GM12878 (cell line): ENCODE data around the gene KTI12. TPM values are rescaled to one million over a fixed set of nuclear protein-coding genes. Genes with fewer than 3 reads are reported as not detected.

Experiments
- ATAC-seq: fragments of 200-7000 bp; cut with Tn5 transposase; 3 replicates; pipeline ENCODE4 v1.9.1; 2020; ENCODE audit warnings: mild to moderate bottlenecking, moderate library complexity
- BruUV-seq: library from RNA; stranded (reverse); fragments of 400-500 nt; replicated peaks from 2 replicates; lab custom pipeline; 2021; lab: Mats Ljungman, UMichigan
- CTCF ChIA-PET: fragments of 300-600 bp; sonication (Branson Sonifier 250); formaldehyde crosslinking; extraction: SDS; loops from one replicate; lab custom pipeline; 2021; ENCODE audit warnings: inconsistent platforms; lab: Yijun Ruan, JAX
- POLR2A ChIA-PET: fragments of 350-600 bp; formaldehyde crosslinking; extraction: SDS; loops from one replicate; lab custom pipeline; 2021; ENCODE audit warnings: inconsistent platforms; lab: Charles Lee
- RAD21 ChIA-PET: fragments of 300-600 bp; sonication (Branson Sonifier 250); formaldehyde crosslinking; loops from one replicate; lab custom pipeline; 2023; ENCODE audit warnings: antibody characterized with exemption; ENCODE audit not compliant: unreplicated experiment; lab: Charles Lee
- SMC1A ChIA-PET: fragments of 300-600 bp; sonication (Branson Sonifier 250); formaldehyde crosslinking; loops from one replicate; lab custom pipeline; 2023; ENCODE audit not compliant: unreplicated experiment, uncharacterized antibody; lab: Charles Lee
- DNase-seq: peaks from one replicate; pipeline ENCODE4 v3.0.0-alpha.2; 2011; ENCODE audit warnings: low read depth, low spot score
- FAIRE-seq: peaks from 3 replicates; lab custom pipeline; 2011; peaks lifted over from hg19 to GRCh38; lab: Jason Lieb, UNC
- H2AFZ ChIP-seq: 2 replicates; pipeline ENCODE4 v1.6.0; 2011; ENCODE audit warnings: low read depth, low read length, control low read depth; ENCODE audit not compliant: control insufficient read depth
- H3K27ac ChIP-seq: 2 replicates; pipeline ENCODE4 v1.5.1; 2011; ENCODE audit warnings: control low read depth; ENCODE audit not compliant: control insufficient read depth, insufficient read depth
- H3K27me3 ChIP-seq, 2 experiments: replicated peaks in 1 of 2; 2 replicates each; pipeline versions ENCODE4 v1.6.0 to v1.6.1; 2011; ENCODE audit warnings: low read length in 1 of 2; ENCODE audit not compliant: control insufficient read depth in 2 of 2, insufficient read depth in 2 of 2
- H3K36me3 ChIP-seq, 2 experiments: 2 replicates each; pipeline ENCODE4 v1.5.1; 2011; ENCODE audit warnings: low read length in 1 of 2; ENCODE audit not compliant: control insufficient read depth in 2 of 2, insufficient read depth in 2 of 2
- H3K4me1 ChIP-seq: 2 replicates; pipeline ENCODE4 v1.6.1; 2011; ENCODE audit warnings: mild to moderate bottlenecking, low read length, moderate library complexity, mixed read lengths; ENCODE audit not compliant: control insufficient read depth, insufficient read depth
- H3K4me2 ChIP-seq: 2 replicates; pipeline ENCODE4 v1.6.0; 2011; ENCODE audit warnings: control low read depth; ENCODE audit not compliant: control insufficient read depth, insufficient read depth
- H3K4me3 ChIP-seq: fragments of 200-600 bp; sonication (generic); 2 replicates; pipeline ENCODE4 v1.5.1; 2016
- H3K79me2 ChIP-seq: 2 replicates; pipeline ENCODE4 v1.6.0; 2011; ENCODE audit warnings: low read length; ENCODE audit not compliant: control insufficient read depth, insufficient read depth
- H3K9ac ChIP-seq: 2 replicates; pipeline ENCODE4 v1.8.0; 2011; ENCODE audit warnings: low read length, control low read depth, mixed read lengths; ENCODE audit not compliant: control insufficient read depth, insufficient read depth
- H3K9me3 ChIP-seq: replicated peaks from 3 replicates; pipeline ENCODE4 v1.5.1; 2011; ENCODE audit warnings: mild to moderate bottlenecking, low read length; ENCODE audit not compliant: control insufficient read depth, insufficient read depth
- H4K20me1 ChIP-seq: 2 replicates; pipeline ENCODE4 v1.6.0; 2011; ENCODE audit not compliant: control insufficient read depth, insufficient read depth
- CBX3 ChIP-seq: fragments of 200-600 bp; sonication (generic); IDR thresholded peaks from 2 replicates; pipeline ENCODE4 v1.6.1; 2016; ENCODE audit warnings: low read depth, borderline replicate concordance
- CUX1 ChIP-seq: IDR thresholded peaks from 2 replicates; pipeline ENCODE4 v1.6.1; 2012; ENCODE audit warnings: improper control_type of control experiment, low read depth, low read length; ENCODE audit not compliant: insufficient replicate concordance
- EED ChIP-seq: sonication (generic); IDR thresholded peaks from 2 replicates; pipeline ENCODE4 v1.6.1; 2016; ENCODE audit warnings: antibody characterized with exemption, low read depth
- IRF5 ChIP-seq: fragments of 450-650 bp; IDR thresholded peaks from 2 replicates; pipeline ENCODE4 v1.6.1; 2017; ENCODE audit warnings: borderline replicate concordance
- NFXL1 ChIP-seq: fragments of 450-650 bp; IDR thresholded peaks from 2 replicates; pipeline ENCODE4 v1.6.1; 2017; ENCODE audit warnings: antibody characterized with exemption, mild to moderate bottlenecking, borderline replicate concordance
- POLR2AphosphoS2 ChIP-seq: IDR thresholded peaks from 2 replicates; pipeline ENCODE4 v1.6.1; 2011; ENCODE audit warnings: low read depth, mild to moderate bottlenecking, low read length, improper control_type of control experiment, moderate library complexity
- ZBTB11 ChIP-seq: fragments of 450-650 bp; formaldehyde crosslinking; IDR thresholded peaks from 2 replicates; pipeline ENCODE4 v1.5.0; 2022; ENCODE audit warnings: mild to moderate bottlenecking, missing genetic modification characterization
- WGBS: methylation state at CpG from one replicate; pipeline ENCODE4 v1.1.6; 2016; ENCODE audit warnings: low lambda C conversion rate; ENCODE audit not compliant: insufficient replicate concordance, insufficient coverage; ENCODE audit errors: missing lambda C conversion rate; 5-methylcytosine and 5-hydroxymethylcytosine counted together
- in situ Hi-C: fragments of 300-500 bp; cut with MboI; formaldehyde crosslinking; loops from 9 replicates; pipeline ENCODE4 v1.14.3; 2018; ENCODE audit warnings: mixed read lengths
- intact Hi-C: fragments of 100-400 bp; cut with micrococcal nuclease; formaldehyde crosslinking; loops from one replicate; pipeline ENCODE4 v1.14.2; 2022; ENCODE audit not compliant: unreplicated experiment
- polyA plus RNA-seq, 11 experiments: library from polyadenylated mRNA; depleted of rRNA in 4 of 11; unstranded in 6 of 11; stranded (reverse) in 5 of 11; fragments of >200 nt; fragmentation: Nextera tagmentation in 4 of 11; fragmentation: Illumina TruSeq in 1 of 11; extraction: Ambion mirVana in 4 of 11; extraction: Trizol in 1 of 11; gene quantifications; 1 replicate in 1 of 11; 2 replicates in 10 of 11; pipeline versions ENCODE4 v1.2.1 to v1.2.3, GENCODE V29; 2011 to 2016; ENCODE audit warnings: inconsistent platforms in 2 of 11, missing spikeins in 2 of 11, low read depth in 1 of 11
- total RNA-seq, 4 experiments: library from RNA; depleted of rRNA in 3 of 4; stranded (reverse); fragments of >200 nt in 3 of 4; fragmentation: Illumina TruSeq in 1 of 4; extraction: Trizol in 1 of 4; gene quantifications; 2 replicates each; pipeline versions ENCODE4 v1.2.1 to v1.2.3, GENCODE V29; 2013 to 2021
- TF ChIP-seq, protein P1 (sequence below): IDR thresholded peaks from 2 replicates; pipeline ENCODE4 v1.6.1; 2012; ENCODE audit warnings: mild to moderate bottlenecking, low read depth, low read length

Gene KTI12
- total and polyA plus RNA-seq, 10 of the 15 experiments (the other 5 are each of a cell fraction or from before 2014, with no cell fraction given): 2.7 to 32.4 (median 17.6) TPM

GRCh38 chr1:52037909-52038308, 4.3 kb upstream of the KTI12 start:
- H3K4me2 ChIP-seq: no peak overlapping the region
- no peaks in the 10 kb centered on the region for H4K20me1 ChIP-seq
- DNase-seq: no peak
- no peaks in the 10 kb centered on the region for H3K9me3 ChIP-seq
- ATAC-seq: no peak
- ChIA-PET CTCF (interaction anchor here (0.8 to 1.1 kb wide), 2 partner anchors 16 to 18 kb away, joined by 3 read pairs; partner anchors contain the start of gene BTF3L4), RAD21 (no interaction called here), POLR2A (interaction anchor here (0.6 to 0.9 kb wide), 2 partner anchors 9 to 78 kb away, joined by 3 to 4 read pairs; no protein-coding TSS in a partner anchor), SMC1A (no interaction called here)
- no peak for FAIRE-seq
- intact Hi-C loops (no loop called here), in situ Hi-C loops (no loop called here)
- peaks cover 0 to 17% of the 10 kb centered on the region in 2 experiments; a peak in 3 of 4 replicates for H3K36me3 ChIP-seq
- BruUV-seq: no TSS peak
- peaks cover 10% of the 10 kb centered on the region for H3K79me2 ChIP-seq
- H3K9ac ChIP-seq: no peak overlapping the region
- H3K4me1 ChIP-seq: peaks cover 4% of the 10 kb centered on the region; the same call in 1 of the 2 replicates
- WGBS: 100% methylated on average over 1 of the region's 1 CpG
- H3K27me3 ChIP-seq: no peaks in the 10 kb centered on the region
- no peak overlapping the region for H2AFZ ChIP-seq
- no peak overlapping the region for H3K4me3 ChIP-seq
- H3K27ac ChIP-seq: no peak overlapping the region
- TF ChIP-seq IRF5: no peak
- no peak for TF ChIP-seq CBX3
- no peak for TF ChIP-seq POLR2AphosphoS2
- TF ChIP-seq CUX1: no peak
- TF ChIP-seq, protein P1, sequence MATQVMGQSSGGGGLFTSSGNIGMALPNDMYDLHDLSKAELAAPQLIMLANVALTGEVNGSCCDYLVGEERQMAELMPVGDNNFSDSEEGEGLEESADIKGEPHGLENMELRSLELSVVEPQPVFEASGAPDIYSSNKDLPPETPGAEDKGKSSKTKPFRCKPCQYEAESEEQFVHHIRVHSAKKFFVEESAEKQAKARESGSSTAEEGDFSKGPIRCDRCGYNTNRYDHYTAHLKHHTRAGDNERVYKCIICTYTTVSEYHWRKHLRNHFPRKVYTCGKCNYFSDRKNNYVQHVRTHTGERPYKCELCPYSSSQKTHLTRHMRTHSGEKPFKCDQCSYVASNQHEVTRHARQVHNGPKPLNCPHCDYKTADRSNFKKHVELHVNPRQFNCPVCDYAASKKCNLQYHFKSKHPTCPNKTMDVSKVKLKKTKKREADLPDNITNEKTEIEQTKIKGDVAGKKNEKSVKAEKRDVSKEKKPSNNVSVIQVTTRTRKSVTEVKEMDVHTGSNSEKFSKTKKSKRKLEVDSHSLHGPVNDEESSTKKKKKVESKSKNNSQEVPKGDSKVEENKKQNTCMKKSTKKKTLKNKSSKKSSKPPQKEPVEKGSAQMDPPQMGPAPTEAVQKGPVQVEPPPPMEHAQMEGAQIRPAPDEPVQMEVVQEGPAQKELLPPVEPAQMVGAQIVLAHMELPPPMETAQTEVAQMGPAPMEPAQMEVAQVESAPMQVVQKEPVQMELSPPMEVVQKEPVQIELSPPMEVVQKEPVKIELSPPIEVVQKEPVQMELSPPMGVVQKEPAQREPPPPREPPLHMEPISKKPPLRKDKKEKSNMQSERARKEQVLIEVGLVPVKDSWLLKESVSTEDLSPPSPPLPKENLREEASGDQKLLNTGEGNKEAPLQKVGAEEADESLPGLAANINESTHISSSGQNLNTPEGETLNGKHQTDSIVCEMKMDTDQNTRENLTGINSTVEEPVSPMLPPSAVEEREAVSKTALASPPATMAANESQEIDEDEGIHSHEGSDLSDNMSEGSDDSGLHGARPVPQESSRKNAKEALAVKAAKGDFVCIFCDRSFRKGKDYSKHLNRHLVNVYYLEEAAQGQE: no peak
- TF ChIP-seq EED: no peak
- TF ChIP-seq ZBTB11 (CRISPR knock-in tag): no peak
- TF ChIP-seq NFXL1: no peak
